WTC11 (cell line): ENCODE measurements around the gene ANKRD13A. TPM values are rescaled to one million over a fixed set of nuclear protein-coding genes. Genes with fewer than 3 reads are reported as not detected.
"Not testable (repeated sequence)": the region's sequence is repeated elsewhere in the genome, so short reads cannot be mapped to it uniquely, and the experiment has no call there.

Source experiments
- ATAC-seq: fragments of 200-7000 bp; cut with Tn5 transposase; 2 replicates; pipeline ENCODE4 v1.10.0; 2021; ENCODE audit warnings: mild to moderate bottlenecking, moderate library complexity
- CTCF ChIA-PET: fragments of 300-600 bp; sonication (Branson Sonifier 250); formaldehyde crosslinking; loops from one replicate; lab custom pipeline; 2021; ENCODE audit warnings: antibody characterized with exemption; lab: Charles Lee
- POLR2A ChIA-PET: fragments of 350-600 bp; sonication (Branson Sonifier 250); formaldehyde crosslinking; loops from one replicate; lab custom pipeline; 2021; ENCODE audit warnings: antibody characterized with exemption; lab: Charles Lee
- DNase-seq: peaks from one replicate; pipeline ENCODE4 v3.0.0; 2021; ENCODE audit warnings: low spot score
- H3K27ac Mint-ChIP-seq: 2 replicates; pipeline ENCODE4 v1.8.0; 2021; ENCODE audit warnings: mixed read lengths
- H3K27me3 Mint-ChIP-seq: 2 replicates; pipeline ENCODE4 v1.8.0; 2021; ENCODE audit warnings: low read depth, mild to moderate bottlenecking, moderate library complexity, mixed read lengths
- H3K36me3 Mint-ChIP-seq: 2 replicates; pipeline ENCODE4 v1.8.0; 2021; ENCODE audit warnings: mixed read lengths
- H3K4me1 Mint-ChIP-seq: 2 replicates; pipeline ENCODE4 v1.8.0; 2022; ENCODE audit warnings: mixed read lengths
- H3K4me3 Mint-ChIP-seq: 2 replicates; pipeline ENCODE4 v1.8.0; 2021; ENCODE audit warnings: mild to moderate bottlenecking, moderate library complexity, mixed read lengths
- H3K9me3 Mint-ChIP-seq: 2 replicates; pipeline ENCODE4 v1.8.0; 2021; ENCODE audit warnings: mixed read lengths
- CTCF ChIP-seq: fragments of 200-600 bp; IDR thresholded peaks from 2 replicates; pipeline ENCODE4 v1.8.0; 2022; ENCODE audit warnings: antibody characterized with exemption
- ELF4 ChIP-seq: sonication (generic); formaldehyde crosslinking; IDR thresholded peaks from 2 replicates; pipeline ENCODE4 v1.8.1; 2022; ENCODE audit warnings: low read depth, mild to moderate bottlenecking, moderate library complexity, missing genetic modification reagents
- ETV6 ChIP-seq: sonication (generic); formaldehyde crosslinking; IDR thresholded peaks from 2 replicates; pipeline ENCODE4 v1.8.1; 2022; ENCODE audit warnings: mild to moderate bottlenecking, missing genetic modification reagents
- FOXP4 ChIP-seq: sonication (generic); formaldehyde crosslinking; IDR thresholded peaks from 2 replicates; pipeline ENCODE4 v1.8.0; 2022; ENCODE audit warnings: mild to moderate bottlenecking, missing genetic modification reagents
- GABPB1 ChIP-seq: sonication (generic); formaldehyde crosslinking; IDR thresholded peaks from 2 replicates; pipeline ENCODE4 v1.8.1; 2023; ENCODE audit warnings: mild to moderate bottlenecking, missing genetic modification reagents
- KAT7 ChIP-seq: sonication (generic); formaldehyde crosslinking; IDR thresholded peaks from 2 replicates; pipeline ENCODE4 v1.8.1; 2023; ENCODE audit warnings: missing genetic modification reagents, mild to moderate bottlenecking, borderline replicate concordance
- NFYB ChIP-seq: sonication (generic); formaldehyde crosslinking; conservative IDR thresholded peaks from 2 replicates; pipeline ENCODE4 v1.8.0; 2022; ENCODE audit warnings: low read depth, missing genetic modification reagents
- NR1H2 ChIP-seq: sonication (generic); formaldehyde crosslinking; IDR thresholded peaks from 2 replicates; pipeline ENCODE4 v1.9.0; 2021; ENCODE audit warnings: mild to moderate bottlenecking, moderate library complexity, missing genetic modification reagents
- NR3C1 ChIP-seq: sonication (generic); formaldehyde crosslinking; conservative IDR thresholded peaks from 2 replicates; pipeline ENCODE4 v1.8.1; 2023; ENCODE audit warnings: low read depth, mild to moderate bottlenecking, missing genetic modification reagents
- RORB ChIP-seq: fragments of 250-450 bp; sonication (Bioruptor Pico); IDR thresholded peaks from 2 replicates; pipeline ENCODE4 v1.9.0; 2021; ENCODE audit warnings: mild to moderate bottlenecking
- SMAD3 ChIP-seq: sonication (generic); formaldehyde crosslinking; IDR thresholded peaks from 2 replicates; pipeline ENCODE4 v1.8.0; 2022; ENCODE audit warnings: missing genetic modification reagents, mild to moderate bottlenecking, borderline replicate concordance
- USF1 ChIP-seq: sonication (generic); formaldehyde crosslinking; IDR thresholded peaks from 2 replicates; pipeline ENCODE4 v1.8.0; 2022; ENCODE audit warnings: mild to moderate bottlenecking, missing genetic modification reagents
- ZNF138 ChIP-seq: sonication (generic); formaldehyde crosslinking; conservative IDR thresholded peaks from 2 replicates; pipeline ENCODE4 v1.8.1; 2022; ENCODE audit warnings: mild to moderate bottlenecking, moderate library complexity, missing genetic modification reagents
- total RNA-seq: library from RNA; stranded (reverse); gene quantifications from 3 replicates; pipeline ENCODE4 v1.2.3, GENCODE V29; 2021
- TF ChIP-seq, protein P1 (sequence below): fragments of 250-450 bp; sonication (Bioruptor Pico); IDR thresholded peaks from 2 replicates; pipeline ENCODE4 v1.9.0; 2021; ENCODE audit warnings: mild to moderate bottlenecking
- TF ChIP-seq, protein P2 (sequence below): sonication (generic); formaldehyde crosslinking; IDR thresholded peaks from 2 replicates; pipeline ENCODE4 v1.8.1; 2022; ENCODE audit warnings: mild to moderate bottlenecking, missing genetic modification reagents, moderate library complexity, borderline replicate concordance

ANKRD13A gene
- total RNA-seq, 1 experiment from 2014 or later, result 22.4 TPM

DNA sequence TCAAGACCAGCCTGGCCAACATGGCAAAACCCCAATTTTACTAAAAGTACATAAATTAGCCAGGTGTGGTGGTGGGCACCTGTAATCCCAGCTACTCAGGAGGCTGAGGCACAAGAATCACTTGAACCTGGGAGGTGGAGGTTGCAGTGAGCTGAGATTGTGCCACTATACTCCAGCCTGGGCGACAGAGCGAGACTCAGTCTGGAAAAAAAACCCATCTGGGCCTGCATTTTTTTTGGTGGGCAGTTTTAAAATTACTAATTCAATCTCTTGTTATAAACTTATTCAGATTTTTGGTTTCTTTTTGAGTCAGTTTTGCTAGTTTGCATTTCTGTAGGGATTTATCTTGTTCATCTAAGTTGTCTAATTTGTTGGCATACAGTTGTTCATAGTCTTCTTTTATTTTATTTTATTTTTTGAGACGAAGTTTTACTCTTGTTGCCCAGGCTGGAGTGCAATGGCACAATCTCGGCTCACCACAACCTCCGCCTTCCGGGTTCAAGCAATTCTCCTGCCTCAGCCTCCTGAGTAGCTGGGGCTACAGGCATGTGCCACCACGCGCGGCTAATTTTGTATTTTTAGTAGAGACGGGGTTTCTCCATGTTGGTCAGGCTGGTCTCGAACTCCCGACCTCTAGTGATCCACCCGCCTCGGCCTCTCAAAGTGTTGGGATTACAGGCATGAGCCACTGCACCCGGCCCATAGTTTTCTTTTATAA is 9.6 kb downstream of the ANKRD13A start:
- H3K9me3 Mint-ChIP-seq, H3K27ac Mint-ChIP-seq, POLR2A ChIA-PET, H3K36me3 Mint-ChIP-seq, H3K4me1 Mint-ChIP-seq, CTCF ChIA-PET, H3K27me3 Mint-ChIP-seq, H3K4me3 Mint-ChIP-seq, ATAC-seq, DNase-seq: not testable (repeated sequence)

DNA sequence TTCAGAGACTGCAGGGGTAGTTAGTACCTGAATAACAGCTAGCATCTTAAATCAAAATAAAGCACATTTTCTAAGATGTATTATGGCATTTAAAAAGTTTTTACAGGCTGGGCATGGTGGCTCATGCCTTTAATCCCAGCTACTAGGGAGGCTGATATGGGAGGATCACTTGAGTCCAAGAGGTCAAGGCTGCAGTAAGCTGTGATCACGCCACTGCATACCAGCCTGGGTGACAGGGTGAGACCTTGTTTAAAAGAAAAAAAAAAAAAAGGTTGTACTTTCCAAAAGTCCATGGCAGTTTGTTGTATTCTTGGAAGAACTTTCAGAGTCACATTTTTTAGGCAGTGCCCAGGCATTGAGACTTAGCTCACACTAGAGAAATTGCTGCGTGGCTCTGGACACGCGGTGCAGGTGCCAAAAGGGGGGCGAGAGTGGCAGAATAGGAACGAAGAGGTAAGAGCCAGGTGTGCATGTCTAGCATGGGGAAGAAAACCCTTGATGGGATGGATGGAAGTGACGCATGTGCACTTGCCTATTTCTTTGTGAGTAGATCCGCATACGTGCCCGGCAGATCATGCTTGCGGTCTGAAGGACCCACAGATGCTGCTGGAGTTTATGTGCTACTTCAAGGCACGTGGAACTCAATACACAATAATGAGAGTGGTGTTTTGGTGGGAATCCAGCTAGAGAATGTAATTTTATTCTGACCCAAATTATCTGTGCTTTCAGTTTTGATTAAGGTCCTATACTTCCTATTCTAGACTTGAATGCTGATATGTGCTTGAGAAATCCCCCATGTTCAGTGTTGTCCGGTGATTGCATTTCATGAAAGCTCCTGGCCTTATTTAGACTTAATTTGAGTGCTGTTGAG is 11.9 kb downstream of the ANKRD13A start:
- POLR2A ChIA-PET, result no interaction called here
- no peak for DNase-seq
- no peak overlapping the region for H3K4me3 Mint-ChIP-seq
- CTCF ChIA-PET, result interaction anchor here (0.5 to 0.7 kb wide), 2 partner anchors 17 to 286 kb away, joined by 3 read pairs; no protein-coding TSS in a partner anchor
- TF ChIP-seq ELF4 (no peak), RORB (CRISPR knock-in tag) (no peak), SMAD3 (no peak), GABPB1 (CRISPR knock-in tag) (no peak)
- H3K4me1 Mint-ChIP-seq, result no peaks in the 10 kb centered on the region
- H3K27ac Mint-ChIP-seq, result no peak overlapping the region
- no peaks in the 10 kb centered on the region for H3K9me3 Mint-ChIP-seq
- no peak for ATAC-seq
- H3K36me3 Mint-ChIP-seq, result no peaks in the 10 kb centered on the region
- H3K27me3 Mint-ChIP-seq, result no peaks in the 10 kb centered on the region

DNA sequence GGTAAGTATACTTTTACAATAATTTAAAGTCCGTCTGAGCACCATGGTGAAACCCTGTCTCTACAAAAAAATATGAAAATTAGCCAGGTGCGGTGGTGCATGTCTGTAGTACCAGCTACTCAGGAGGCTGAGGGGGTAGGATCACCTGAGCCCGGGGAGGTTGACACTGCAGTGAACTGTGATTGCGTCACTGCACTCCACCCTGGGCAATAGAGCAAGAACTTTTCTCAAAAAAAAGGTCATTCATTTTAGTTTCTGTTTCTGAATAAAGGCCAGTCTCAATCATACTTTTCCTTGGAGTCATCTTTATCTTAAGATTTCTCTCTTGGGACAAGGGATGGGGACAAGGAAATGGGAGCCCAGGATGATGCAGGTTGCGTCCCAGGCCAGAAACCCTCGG is 12.9 kb downstream of the ANKRD13A start:
- H3K27ac Mint-ChIP-seq, result no peak overlapping the region
- CTCF ChIA-PET, result no interaction called here
- no peaks in the 10 kb centered on the region for H3K27me3 Mint-ChIP-seq
- no peaks in the 10 kb centered on the region for H3K36me3 Mint-ChIP-seq
- ATAC-seq, result no peak
- H3K9me3 Mint-ChIP-seq, result no peaks in the 10 kb centered on the region
- POLR2A ChIA-PET, result no interaction called here
- H3K4me1 Mint-ChIP-seq, result no peaks in the 10 kb centered on the region
- TF ChIP-seq CTCF, result no peak
- no peak for TF ChIP-seq NFYB (CRISPR knock-in tag)
- H3K4me3 Mint-ChIP-seq, result no peak overlapping the region
- no peak for DNase-seq

- Mint-ChIP-seq H3K36me3 (no peaks in the 10 kb centered on the region), H3K27ac (no peak overlapping the region), H3K27me3 (no peaks in the 10 kb centered on the region), H3K9me3 (no peaks in the 10 kb centered on the region), H3K4me3 (no peak overlapping the region), H3K4me1 (no peaks in the 10 kb centered on the region)
- DNase-seq (no peak), ATAC-seq (no peak)
- POLR2A ChIA-PET, result no interaction called here
- CTCF ChIA-PET, result no interaction called here
- TF ChIP-seq NR3C1 (CRISPR knock-in tag) (no peak), USF1 (no peak), KAT7 (CRISPR knock-in tag) (no peak), ZNF138 (CRISPR knock-in tag) (no peak), ETV6 (CRISPR knock-in tag) (no peak), FOXP4 (CRISPR knock-in tag) (no peak), NR1H2 (CRISPR knock-in tag) (no peak)
- TF ChIP-seq, protein P1, sequence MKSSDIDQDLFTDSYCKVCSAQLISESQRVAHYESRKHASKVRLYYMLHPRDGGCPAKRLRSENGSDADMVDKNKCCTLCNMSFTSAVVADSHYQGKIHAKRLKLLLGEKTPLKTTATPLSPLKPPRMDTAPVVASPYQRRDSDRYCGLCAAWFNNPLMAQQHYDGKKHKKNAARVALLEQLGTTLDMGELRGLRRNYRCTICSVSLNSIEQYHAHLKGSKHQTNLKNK, result no peak
- TF ChIP-seq, protein P2, sequence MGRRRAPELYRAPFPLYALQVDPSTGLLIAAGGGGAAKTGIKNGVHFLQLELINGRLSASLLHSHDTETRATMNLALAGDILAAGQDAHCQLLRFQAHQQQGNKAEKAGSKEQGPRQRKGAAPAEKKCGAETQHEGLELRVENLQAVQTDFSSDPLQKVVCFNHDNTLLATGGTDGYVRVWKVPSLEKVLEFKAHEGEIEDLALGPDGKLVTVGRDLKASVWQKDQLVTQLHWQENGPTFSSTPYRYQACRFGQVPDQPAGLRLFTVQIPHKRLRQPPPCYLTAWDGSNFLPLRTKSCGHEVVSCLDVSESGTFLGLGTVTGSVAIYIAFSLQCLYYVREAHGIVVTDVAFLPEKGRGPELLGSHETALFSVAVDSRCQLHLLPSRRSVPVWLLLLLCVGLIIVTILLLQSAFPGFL (CRISPR knock-in tag), result no peak
Measured at GRCh38 chr12:110012659-110013058, 13.4 kb downstream of the ANKRD13A start.
